ENCODE results near the gene BDKRB2. TPM values are rescaled to one million over a fixed set of nuclear protein-coding genes. Genes with fewer than 3 reads are reported as not detected.

Gene BDKRB2
- total and polyA plus RNA-seq, 2 of the 8 experiments (the other 6 are each of a cell fraction or from before 2014, with no cell fraction given) = 0.13 to 0.21 TPM

DNA sequence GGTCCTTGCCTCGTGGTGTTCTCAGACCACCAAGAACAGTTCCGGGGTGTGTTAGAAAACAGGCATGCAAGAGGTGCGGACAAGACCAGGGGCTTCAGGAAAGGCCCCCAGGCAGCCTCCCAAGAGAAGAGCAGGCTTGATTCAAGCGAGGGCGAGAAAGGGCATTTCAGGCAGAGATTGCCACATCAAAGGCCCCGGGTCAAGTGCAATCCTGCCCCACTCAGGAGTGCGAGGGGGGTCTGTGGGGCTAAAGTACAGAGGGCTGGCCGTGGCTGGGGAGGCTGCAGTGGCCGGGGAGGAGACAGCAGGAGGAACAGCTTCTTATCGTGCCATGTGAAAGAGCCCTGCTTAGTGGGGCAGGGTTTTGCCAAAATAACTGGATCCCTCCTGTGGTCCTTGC is 2.7 kb upstream of the BDKRB2 start (continued):
- TF ChIP-seq, protein P1, sequence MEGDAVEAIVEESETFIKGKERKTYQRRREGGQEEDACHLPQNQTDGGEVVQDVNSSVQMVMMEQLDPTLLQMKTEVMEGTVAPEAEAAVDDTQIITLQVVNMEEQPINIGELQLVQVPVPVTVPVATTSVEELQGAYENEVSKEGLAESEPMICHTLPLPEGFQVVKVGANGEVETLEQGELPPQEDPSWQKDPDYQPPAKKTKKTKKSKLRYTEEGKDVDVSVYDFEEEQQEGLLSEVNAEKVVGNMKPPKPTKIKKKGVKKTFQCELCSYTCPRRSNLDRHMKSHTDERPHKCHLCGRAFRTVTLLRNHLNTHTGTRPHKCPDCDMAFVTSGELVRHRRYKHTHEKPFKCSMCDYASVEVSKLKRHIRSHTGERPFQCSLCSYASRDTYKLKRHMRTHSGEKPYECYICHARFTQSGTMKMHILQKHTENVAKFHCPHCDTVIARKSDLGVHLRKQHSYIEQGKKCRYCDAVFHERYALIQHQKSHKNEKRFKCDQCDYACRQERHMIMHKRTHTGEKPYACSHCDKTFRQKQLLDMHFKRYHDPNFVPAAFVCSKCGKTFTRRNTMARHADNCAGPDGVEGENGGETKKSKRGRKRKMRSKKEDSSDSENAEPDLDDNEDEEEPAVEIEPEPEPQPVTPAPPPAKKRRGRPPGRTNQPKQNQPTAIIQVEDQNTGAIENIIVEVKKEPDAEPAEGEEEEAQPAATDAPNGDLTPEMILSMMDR (IDR thresholded peaks at IDR 0.05; ENCODE audit: control extremely low read depth in 1 of 3, insufficient read depth in 1 of 3, low read depth in 1 of 3, low read length in 3 of 3) = no peak
- TF ChIP-seq, protein P2, sequence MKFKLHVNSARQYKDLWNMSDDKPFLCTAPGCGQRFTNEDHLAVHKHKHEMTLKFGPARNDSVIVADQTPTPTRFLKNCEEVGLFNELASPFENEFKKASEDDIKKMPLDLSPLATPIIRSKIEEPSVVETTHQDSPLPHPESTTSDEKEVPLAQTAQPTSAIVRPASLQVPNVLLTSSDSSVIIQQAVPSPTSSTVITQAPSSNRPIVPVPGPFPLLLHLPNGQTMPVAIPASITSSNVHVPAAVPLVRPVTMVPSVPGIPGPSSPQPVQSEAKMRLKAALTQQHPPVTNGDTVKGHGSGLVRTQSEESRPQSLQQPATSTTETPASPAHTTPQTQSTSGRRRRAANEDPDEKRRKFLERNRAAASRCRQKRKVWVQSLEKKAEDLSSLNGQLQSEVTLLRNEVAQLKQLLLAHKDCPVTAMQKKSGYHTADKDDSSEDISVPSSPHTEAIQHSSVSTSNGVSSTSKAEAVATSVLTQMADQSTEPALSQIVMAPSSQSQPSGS (IDR thresholded peaks at IDR 0.05; ENCODE audit: low read length) = no peak
- TF ChIP-seq RXRA (IDR thresholded peaks at IDR 0.05; ENCODE audit: insufficient read depth, low read depth, low read length) = no peak

Measured in H1 (cell line).